HL-60 (cell line): Measurements from ENCODE around the gene SVEP1.

Source experiments
- CTCF ChIP-seq: IDR thresholded peaks from one replicate; pipeline ENCODE4 v1.5.1; 2011; ENCODE audit warnings: low read length, control low read depth, inconsistent platforms; ENCODE audit not compliant: insufficient read depth
- POLR2AphosphoS5 ChIP-seq: IDR thresholded peaks from 2 replicates; pipeline ENCODE4 v1.6.1; 2012; ENCODE audit warnings: low read depth
- TF ChIP-seq, protein P1 (sequence below): IDR thresholded peaks from 2 replicates; pipeline ENCODE4 v1.6.1; 2012; ENCODE audit warnings: low read depth; ENCODE audit not compliant: insufficient replicate concordance

DNA sequence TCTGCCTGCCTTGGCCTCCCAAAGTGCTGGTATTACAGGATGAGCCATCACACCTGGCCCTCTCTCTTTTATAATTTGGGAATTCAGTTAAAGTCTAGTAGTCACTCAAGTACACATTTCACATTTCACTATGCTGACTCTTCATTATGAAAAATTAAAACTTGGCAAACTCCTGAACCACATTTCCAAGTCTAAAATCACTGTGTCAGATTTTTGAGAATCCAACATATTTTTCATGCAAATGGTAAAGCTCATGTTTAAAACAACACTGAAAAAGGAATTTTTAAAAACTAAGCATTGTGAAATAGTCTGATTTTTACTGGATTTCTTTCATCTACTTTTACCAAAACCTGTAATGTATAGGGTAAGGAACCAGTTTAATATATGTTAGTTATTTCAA, 92.3 kb downstream of the SVEP1 start:
- TF ChIP-seq POLR2AphosphoS5 (no peak), CTCF (no peak)
- TF ChIP-seq, protein P1, sequence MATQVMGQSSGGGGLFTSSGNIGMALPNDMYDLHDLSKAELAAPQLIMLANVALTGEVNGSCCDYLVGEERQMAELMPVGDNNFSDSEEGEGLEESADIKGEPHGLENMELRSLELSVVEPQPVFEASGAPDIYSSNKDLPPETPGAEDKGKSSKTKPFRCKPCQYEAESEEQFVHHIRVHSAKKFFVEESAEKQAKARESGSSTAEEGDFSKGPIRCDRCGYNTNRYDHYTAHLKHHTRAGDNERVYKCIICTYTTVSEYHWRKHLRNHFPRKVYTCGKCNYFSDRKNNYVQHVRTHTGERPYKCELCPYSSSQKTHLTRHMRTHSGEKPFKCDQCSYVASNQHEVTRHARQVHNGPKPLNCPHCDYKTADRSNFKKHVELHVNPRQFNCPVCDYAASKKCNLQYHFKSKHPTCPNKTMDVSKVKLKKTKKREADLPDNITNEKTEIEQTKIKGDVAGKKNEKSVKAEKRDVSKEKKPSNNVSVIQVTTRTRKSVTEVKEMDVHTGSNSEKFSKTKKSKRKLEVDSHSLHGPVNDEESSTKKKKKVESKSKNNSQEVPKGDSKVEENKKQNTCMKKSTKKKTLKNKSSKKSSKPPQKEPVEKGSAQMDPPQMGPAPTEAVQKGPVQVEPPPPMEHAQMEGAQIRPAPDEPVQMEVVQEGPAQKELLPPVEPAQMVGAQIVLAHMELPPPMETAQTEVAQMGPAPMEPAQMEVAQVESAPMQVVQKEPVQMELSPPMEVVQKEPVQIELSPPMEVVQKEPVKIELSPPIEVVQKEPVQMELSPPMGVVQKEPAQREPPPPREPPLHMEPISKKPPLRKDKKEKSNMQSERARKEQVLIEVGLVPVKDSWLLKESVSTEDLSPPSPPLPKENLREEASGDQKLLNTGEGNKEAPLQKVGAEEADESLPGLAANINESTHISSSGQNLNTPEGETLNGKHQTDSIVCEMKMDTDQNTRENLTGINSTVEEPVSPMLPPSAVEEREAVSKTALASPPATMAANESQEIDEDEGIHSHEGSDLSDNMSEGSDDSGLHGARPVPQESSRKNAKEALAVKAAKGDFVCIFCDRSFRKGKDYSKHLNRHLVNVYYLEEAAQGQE, result no peak
